GM21390 (cell line): ENCODE measurements around the gene CHCT1.

Source experiments
- ATAC-seq: cut with Tn5 transposase; IDR thresholded peaks from one replicate; pipeline ENCODE4 v1.9.1; 2021; ENCODE audit not compliant: unreplicated experiment

The CHCT1 gene

DNA sequence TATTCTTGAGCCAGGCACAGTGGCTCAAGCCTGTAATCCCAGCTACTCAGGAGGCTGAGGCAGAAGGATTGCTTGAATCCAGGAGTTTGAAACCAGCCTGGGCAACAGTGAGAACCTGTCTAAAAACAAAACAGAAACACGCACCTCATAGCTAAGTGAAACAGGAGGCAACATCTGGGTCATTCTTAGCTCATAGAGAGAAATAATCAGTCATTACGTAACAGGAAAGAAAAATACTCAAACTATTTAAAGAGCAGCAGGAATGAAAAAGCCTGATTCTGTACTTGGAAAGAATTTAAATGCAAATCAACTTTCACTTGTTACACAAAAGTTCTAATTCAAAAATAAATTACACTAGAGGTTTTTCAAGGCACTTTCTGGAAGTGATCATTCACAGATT, 17.2 kb downstream of the CHCT1 start:
- ATAC-seq = peak; percentile 49

DNA sequence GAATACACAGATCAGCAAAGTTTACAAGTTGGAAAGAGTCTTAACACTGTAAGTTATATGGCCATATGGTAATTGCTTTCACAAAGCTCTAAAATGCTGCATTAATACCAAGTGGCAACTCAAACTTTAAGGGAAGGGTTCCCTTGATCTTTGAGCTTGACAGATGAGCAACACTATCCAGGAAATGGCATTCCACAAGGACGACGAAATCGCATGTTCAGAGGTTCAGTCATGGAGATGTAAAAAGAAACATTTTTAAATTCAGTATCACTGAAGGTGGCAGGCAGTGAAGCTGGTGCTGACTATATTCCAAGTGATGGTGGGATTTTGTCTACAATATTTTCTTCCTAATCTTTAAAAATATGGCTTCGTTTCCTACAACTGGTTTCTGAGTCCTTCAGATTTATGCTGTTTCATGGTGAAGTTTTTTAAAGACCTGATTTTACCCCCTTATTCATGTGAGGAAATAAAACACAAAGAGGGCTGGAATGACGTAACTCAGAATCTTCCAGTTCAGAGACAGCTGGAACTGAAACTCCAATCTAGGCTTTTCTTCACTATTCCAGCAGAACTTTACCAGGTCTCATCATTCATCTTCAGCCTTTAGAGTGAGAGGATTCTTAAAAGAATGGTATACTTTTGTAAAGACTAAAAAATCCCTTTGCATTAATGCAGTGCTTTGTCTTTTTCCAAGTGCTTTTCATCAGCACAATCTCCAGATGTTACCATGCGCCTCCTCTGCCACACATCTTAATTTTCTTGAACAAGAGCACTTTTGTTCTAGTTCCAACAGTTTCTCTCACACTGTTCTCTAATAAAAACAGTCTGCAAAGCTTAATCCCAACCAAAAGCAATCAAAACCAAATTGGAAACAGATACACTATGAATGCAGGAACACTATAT, 20.2 kb downstream of the CHCT1 start:
- ATAC-seq = no peak

DNA sequence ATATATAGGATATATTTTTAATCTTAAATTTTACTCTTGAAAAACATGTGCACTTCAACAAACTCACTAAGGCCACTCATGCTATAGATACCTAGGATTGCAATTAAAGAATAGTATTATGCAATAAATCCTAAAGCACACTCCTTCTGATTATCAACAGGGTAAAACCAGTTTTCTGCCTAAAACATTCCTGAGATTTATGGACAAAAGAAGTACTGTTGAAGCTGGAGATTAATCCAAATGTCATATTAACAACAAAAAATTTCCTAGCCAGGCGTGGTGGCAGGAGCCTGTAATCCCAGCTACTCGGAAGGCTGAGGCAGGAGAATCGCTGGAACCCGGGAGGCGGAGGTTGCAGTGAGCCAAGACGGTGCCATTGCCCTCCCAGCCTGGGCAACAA, 21.4 kb downstream of the CHCT1 start:
- ATAC-seq = no peak

DNA sequence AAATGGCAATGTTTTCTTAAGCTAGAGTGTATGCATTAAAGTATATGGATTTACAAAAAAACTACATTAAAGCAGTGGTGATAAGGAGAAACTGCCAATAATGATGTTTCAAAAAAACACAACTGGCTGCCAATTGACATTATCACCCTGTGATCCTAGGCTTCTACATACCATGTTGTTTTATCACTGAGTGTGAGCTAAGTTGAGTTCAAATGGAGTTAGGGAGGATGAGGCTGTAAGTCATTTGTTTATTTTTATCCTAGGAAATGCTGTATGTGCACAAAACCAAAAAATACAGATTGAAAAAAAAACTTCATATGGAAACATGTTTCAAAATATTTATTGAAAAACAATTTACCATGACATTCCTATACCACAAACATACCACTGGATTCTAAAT, 22.9 kb downstream of the CHCT1 start:
- ATAC-seq = no peak

DNA sequence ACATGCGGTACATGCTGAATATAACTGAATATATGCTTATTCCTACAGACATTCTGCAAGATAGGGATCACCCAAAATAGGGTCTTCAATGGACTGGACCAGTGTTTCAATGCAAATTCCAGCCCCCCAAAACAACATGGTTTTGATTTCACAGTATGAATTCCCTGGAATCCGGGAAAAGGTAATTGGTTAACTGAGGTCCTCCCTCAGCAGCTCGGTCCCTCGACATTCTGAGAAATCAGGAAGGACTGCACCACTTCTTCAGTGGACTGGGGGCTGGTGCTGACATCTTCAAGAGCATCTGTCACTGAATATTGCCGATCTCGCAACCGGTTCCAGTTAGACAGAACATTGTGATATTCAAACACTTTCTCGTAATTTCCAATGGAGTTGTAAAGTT, 25.1 kb downstream of the CHCT1 start:
- no peak for ATAC-seq

DNA sequence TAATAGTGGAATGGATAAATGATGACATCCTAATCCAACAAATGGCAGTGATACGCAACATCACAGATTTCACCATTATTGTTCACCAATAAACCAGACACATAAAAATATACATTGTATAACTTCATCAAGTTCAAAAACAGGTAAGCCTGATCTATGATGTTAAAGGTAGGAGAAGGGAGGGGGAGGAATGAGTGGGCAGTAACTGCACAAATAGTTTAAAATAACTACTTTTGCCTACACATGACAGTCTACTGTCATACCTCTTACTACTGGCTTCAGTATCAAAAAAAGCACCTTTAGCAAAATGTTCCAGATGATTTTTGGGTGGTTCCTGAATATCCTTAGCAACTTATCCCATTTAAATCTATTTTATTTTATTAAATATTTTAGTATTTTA, 28.8 kb downstream of the CHCT1 start:
- no peak for ATAC-seq

DNA sequence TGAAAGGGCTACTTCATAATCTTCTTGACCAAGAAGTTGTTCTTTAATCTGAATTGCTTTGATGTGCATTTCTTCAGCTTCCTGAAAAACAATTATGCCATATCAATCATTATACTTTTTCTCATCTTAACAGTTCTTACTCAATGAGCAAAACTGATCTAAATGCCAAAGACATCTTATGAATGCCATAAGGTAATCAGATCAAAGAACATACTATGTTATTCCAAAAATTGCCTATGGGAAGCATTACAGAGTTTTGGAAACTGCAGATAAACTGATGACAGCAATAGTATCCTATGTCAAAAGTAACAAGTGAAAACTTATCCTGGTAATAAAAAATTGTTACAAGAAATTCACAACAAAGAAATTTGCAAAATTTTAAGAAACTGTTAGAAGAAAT, 29.7 kb downstream of the CHCT1 start:
- ATAC-seq = no peak

DNA sequence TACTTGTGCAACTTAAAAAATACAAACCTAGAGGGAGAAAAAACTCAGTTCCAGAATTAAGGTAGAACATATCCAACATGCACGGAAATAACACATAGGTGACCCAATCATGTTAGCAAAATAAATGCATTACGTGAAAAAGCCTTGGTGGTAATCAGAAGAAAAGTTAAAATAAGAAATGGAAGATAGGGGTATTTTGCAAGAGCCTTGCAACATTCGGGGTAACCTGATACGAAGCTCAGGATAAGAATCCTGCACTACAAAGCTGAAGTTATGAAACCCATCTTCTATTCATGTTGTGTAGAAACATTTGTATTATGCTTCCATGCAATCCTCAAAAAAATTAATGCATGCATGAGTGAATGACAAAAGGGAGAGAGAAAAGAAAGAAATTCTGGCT, 33.1 kb downstream of the CHCT1 start:
- ATAC-seq = no peak

DNA sequence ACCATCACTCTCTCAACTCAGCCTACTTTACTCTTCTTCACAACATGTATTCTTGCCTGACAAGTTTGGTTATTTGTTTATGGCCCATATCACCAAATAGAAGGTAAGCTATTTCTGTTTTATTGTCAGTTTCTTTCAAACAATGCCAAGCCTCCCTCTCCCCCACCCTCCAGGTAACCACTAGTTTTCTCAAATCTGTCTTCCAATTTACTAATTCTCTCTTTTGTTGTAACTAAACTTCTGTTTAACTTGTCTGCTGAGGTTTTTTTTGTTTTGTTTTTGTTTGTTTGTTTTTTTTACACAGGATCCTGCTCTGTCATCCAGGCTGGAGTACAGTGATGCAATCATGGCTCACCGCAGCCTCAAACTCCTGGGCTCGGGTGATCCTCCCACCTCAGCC, 34.9 kb downstream of the CHCT1 start:
- ATAC-seq = no peak

DNA sequence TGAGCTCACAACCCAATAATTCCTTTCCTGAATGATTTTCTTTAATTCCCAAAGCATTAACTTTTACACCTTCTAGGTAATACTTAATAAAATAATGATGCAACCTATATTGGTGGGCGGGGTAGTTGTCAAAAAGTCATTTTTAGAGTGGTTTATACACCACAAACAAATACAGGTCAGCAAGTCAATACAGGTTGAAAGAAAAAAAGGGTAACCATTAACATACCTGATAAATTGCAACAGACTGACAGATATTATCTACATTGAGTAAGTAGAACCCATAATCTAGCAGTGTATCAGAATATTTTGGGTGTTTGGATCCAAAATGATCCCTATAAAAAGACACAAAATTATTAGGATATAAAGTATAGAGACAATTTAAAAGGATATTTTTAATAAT, 39.3 kb downstream of the CHCT1 start:
- ATAC-seq = no peak

DNA sequence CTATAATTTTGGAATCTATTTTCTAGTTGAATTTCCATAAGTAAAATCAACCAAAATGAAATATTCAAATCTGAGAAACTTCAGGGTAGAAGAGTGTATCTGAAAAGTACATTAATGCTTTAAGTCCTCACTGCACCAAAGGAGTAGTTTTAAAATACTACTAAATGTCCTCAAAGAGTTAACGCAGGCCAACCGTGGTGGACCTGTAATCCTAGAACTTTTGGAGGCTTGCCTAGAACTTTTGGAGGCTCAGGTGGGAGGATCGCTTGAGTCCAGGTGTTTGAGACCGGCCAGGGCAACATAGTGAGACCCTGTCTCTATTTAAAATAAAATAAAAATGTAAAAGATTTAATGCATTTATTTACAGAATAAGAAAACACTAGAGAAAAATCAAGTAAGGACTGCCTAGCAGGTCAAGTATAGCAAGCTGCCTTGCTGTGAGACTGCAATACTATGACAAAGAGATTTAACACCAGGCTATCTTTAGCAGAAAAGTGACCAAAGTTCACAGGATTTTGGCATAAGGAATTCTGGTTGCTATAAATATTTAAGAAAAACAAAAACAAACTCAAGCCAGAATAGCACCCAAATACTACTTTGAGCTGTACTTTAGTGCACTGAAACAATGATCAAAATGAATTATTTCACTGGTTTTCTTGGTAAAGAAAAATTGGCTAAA, 41.0 kb downstream of the CHCT1 start:
- ATAC-seq = no peak

DNA sequence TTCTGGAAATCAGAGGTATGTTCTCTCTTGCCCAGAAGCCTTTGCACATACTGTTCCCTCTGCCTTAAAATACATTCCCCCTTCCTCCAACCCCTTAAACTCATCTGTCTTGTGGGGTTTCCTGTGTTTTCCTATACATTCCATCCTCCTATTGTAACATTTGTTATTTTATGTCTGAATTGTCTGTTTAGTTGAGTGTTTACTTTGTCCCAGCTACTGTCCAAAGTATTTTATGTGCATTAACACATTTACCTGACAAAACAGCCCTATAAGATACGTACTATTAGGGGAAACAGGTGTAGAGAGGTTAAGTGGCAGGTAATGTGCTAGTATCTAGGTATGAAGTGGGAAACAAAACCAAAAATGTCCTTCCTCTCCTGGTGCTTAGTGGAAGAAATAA, 42.1 kb downstream of the CHCT1 start:
- no peak for ATAC-seq

DNA sequence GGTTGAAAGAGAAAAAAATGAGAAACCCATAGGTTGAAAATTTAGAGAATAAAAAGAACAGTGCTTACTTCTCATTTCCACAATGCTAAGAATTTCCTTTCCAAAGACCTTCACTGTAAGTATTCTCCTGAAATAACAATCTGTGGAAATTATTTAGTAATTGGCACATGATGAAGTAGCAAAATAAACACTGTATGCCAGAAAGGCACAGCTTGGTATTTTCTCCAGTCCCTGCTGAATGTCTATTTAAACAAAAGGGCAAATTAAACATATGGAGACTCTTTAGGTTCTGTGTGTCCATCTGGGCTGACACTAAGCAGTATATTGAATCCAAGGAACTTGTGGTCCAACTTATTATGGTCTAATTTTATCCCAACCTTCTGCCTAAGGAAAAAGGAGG, 46.1 kb downstream of the CHCT1 start:
- no peak for ATAC-seq

DNA sequence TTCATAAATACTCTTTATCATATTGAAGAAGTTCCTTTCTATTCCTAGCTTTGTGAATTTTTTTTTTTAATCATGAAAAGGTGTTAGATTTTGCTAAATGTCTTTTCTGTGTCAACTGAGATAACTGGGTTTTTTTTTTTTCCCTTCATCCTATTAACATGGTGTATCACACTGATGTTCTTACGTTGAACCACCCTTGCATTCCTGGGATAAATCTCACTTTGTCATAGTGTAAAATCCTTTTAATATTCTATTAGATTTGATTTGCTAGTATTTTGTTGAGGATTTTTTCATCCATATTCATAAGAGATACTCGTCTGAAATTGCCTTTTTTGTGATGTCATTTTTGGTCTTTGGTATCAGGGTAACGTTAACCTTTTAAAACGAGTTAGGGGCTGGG, 49.2 kb downstream of the CHCT1 start:
- ATAC-seq = no peak

DNA sequence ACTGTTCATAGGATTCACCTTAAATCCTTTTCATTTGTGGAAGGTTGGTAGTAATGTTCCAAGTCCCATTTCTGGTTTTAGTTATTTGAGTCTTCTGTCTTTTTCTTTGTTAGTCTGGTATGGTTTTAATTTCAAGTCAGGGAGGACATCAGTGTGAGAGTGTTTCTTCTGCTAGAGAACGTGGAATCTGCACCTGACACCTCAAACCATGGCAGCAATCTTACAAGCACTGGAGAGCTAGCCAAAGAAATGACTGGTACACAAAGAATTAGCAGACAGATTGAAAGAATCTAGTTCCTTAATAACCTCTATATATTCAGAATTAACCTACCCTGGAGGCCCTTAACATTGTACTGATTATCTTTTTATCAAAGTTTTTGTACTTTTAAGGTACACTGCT, 50.2 kb downstream of the CHCT1 start:
- no peak for ATAC-seq

DNA sequence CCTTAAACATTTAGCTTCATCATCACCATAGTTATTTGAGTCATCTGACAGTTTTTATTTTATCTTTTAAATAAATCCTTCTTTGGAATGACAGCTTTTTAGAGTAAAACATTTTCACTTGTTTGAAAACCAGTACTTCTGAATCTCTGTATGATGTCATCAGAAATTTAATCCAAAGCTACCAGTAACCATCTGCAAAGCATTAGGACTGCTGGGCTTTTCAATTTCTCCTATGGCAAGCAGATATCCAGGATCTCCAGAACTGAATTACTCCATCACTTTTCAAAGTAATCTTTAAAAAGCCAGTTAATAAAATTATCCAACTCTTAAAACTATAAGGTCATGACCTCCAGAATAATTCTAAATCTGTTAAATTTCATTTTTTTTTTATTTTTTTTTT, 51.5 kb downstream of the CHCT1 start:
- no peak for ATAC-seq
